Lung (tissue), 12 donors: ENCODE data around the gene FRMD4A. TPM values are rescaled to one million over a fixed set of nuclear protein-coding genes. Genes with fewer than 3 reads are reported as not detected.

Source experiments
- ATAC-seq: fragments of 200-7000 bp; cut with Tn5 transposase; one replicate; pipeline ENCODE4 v1.9.1; 2020; ENCODE audit warnings: moderate number of reproducible peaks; ENCODE audit not compliant: insufficient read depth, low FRiP score
- DNase-seq, 3 donors: peaks; one replicate each; pipeline ENCODE4 v3.0.0-alpha.2; 2013 to 2017
- H3K27ac ChIP-seq, 2 donors: one replicate each; pipeline ENCODE4 v1.5.1; 2013; ENCODE audit warnings: mild to moderate bottlenecking in 2 of 2, moderate library complexity in 2 of 2, control low read depth in 1 of 2, inconsistent platforms in 1 of 2, low read depth in 1 of 2, low read length in 1 of 2
- H3K27me3 ChIP-seq, 3 donors: one replicate each; pipeline ENCODE4 v1.5.1; 2013; ENCODE audit warnings: low read length in 2 of 3; ENCODE audit not compliant: control insufficient read depth in 3 of 3, insufficient read depth in 3 of 3
- H3K36me3 ChIP-seq, 4 donors: one replicate each; pipeline ENCODE4 v1.5.1; 2013; ENCODE audit warnings: low read length in 4 of 4, mild to moderate bottlenecking in 1 of 4, moderate library complexity in 1 of 4; ENCODE audit not compliant: control insufficient read depth in 4 of 4, insufficient read depth in 4 of 4
- H3K4me1 ChIP-seq, 5 donors: one replicate each; pipeline ENCODE4 v1.5.1; 2013; ENCODE audit warnings: low read length in 5 of 5, mild to moderate bottlenecking in 2 of 5, moderate library complexity in 1 of 5; ENCODE audit not compliant: control insufficient read depth in 5 of 5, insufficient read depth in 5 of 5
- H3K4me3 ChIP-seq: one replicate; pipeline ENCODE4 v1.5.1; 2013; ENCODE audit warnings: mild to moderate bottlenecking, control low read depth, moderate library complexity
- H3K9ac ChIP-seq, 2 donors: one replicate each; pipeline ENCODE4 v1.5.1; 2013; ENCODE audit warnings: low read length in 2 of 2, control low read depth in 1 of 2; ENCODE audit not compliant: insufficient read depth in 1 of 2
- H3K9me3 ChIP-seq, 4 donors: one replicate each; pipeline ENCODE4 v1.5.1; 2013; ENCODE audit warnings: low read length in 3 of 4, mild to moderate bottlenecking in 1 of 4, moderate library complexity in 1 of 4; ENCODE audit not compliant: control insufficient read depth in 4 of 4, insufficient read depth in 3 of 4
- WGBS, 2 donors: extraction: QIAGEN DNeasy Blood & Tissue Kit; methylation state at CpG; one replicate each; pipeline ENCODE4 v1.1.7; 2013; 5-methylcytosine and 5-hydroxymethylcytosine counted together
- polyA plus RNA-seq, 2 donors: library from polyadenylated mRNA; stranded (reverse); fragments of 200-250 nt; gene quantifications; one replicate each; pipeline ENCODE4 v1.2.1, GENCODE V29; 2013
- total RNA-seq, 2 donors: library from RNA; depleted of rRNA in 1 of 2; stranded (reverse); fragments of >200 nt in 1 of 2; gene quantifications; one replicate each; pipeline ENCODE4 v1.2.1, GENCODE V29; 2014 to 2021
- TF ChIP-seq, protein P1 (sequence below): IDR thresholded peaks from 2 replicates; pipeline ENCODE4 v1.5.1; 2012; ENCODE audit warnings: mild to moderate bottlenecking; ENCODE audit errors: control extremely low read depth, extremely low read depth
- donor health status: control.
- donor health status: control.
- donor health status: Bipolar disorder and iron deficiency.
- donor health status: healthy.
- donor health status: DM: yes; HTN: yes; CAD: no.

Gene FRMD4A
- total and polyA plus RNA-seq, 4 donors, result 12.0 to 64.5 (median 29.3) TPM

DNA sequence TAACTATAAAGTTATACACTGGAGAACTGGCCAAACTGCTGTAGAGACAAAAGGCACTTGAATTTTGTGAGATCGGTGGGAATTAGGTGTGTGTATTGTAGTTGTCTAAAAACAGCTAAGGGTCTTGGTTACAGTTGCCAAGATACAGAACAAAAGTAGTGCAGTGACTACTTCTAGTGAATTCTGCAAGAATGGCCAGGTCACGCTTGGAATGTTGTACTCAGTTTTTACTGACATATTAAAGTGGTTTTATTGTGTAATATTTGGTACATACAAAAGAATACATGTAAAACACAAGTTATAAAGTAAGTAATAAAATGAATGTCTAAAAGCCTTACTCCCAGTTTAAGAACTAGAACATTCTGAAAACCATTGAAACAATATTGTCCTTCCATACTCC lies 701.6 kb downstream of the FRMD4A start:
- Histone ChIP-seq H3K9me3 (no peaks in the 10 kb centered on the region), H3K36me3 (peaks cover 6 to 9% (median 8%) of the 10 kb centered on the region in 4 donors), H3K4me1 (peaks cover 0 to 5% (median 0%) of the 10 kb centered on the region in 5 donors), H3K27ac (no peak overlapping the region), H3K4me3 (no peak overlapping the region), H3K9ac (no peak overlapping the region), H3K27me3 (no peaks in the 10 kb centered on the region)
- peak in 2 of 3 donors; percentile 60 to 62 for DNase-seq
- 58 to 83% methylated on average over 2 of the region's 2 CpGs for WGBS, 2 donors
- TF ChIP-seq, protein P1, sequence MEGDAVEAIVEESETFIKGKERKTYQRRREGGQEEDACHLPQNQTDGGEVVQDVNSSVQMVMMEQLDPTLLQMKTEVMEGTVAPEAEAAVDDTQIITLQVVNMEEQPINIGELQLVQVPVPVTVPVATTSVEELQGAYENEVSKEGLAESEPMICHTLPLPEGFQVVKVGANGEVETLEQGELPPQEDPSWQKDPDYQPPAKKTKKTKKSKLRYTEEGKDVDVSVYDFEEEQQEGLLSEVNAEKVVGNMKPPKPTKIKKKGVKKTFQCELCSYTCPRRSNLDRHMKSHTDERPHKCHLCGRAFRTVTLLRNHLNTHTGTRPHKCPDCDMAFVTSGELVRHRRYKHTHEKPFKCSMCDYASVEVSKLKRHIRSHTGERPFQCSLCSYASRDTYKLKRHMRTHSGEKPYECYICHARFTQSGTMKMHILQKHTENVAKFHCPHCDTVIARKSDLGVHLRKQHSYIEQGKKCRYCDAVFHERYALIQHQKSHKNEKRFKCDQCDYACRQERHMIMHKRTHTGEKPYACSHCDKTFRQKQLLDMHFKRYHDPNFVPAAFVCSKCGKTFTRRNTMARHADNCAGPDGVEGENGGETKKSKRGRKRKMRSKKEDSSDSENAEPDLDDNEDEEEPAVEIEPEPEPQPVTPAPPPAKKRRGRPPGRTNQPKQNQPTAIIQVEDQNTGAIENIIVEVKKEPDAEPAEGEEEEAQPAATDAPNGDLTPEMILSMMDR, result no peak
- no peak for ATAC-seq

DNA sequence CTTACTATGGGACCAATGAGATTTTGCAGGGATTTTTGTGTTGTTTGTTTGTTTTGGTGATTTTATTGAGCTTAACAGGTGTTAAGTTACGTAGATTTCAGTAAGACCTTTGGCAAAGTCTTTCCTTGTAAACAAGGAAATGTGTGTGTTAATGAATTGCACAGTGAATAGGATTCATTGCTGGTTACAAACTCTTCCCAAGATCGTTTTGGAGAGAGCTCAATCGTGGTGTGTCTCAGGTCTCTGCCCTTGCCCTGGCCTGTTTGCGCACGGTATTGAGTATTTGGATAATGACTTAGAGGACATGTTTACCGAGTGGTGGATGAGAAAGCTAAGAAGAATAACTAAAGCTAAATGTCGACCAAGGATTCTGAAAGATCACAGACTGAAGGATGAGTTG lies 702.1 kb downstream of the FRMD4A start:
- DNase-seq (no peak), ATAC-seq (no peak)
- Histone ChIP-seq H3K9me3 (no peaks in the 10 kb centered on the region), H3K27ac (no peak overlapping the region), H3K9ac (peak overlapping the region in 1 of 2 donors; percentile 31), H3K27me3 (no peaks in the 10 kb centered on the region), H3K4me3 (no peak overlapping the region), H3K4me1 (peaks cover 0 to 5% (median 0%) of the 10 kb centered on the region in 5 donors), H3K36me3 (peaks cover 6 to 9% (median 8%) of the 10 kb centered on the region in 4 donors)
- TF ChIP-seq, protein P1, result no peak
- 48 to 68% methylated on average over 7 of the region's 7 CpGs for WGBS, 2 donors

- Histone ChIP-seq H3K36me3 (peaks cover 6 to 9% (median 8%) of the 10 kb centered on the region in 4 donors), H3K4me1 (peaks cover 0 to 5% (median 0%) of the 10 kb centered on the region in 5 donors), H3K27me3 (no peaks in the 10 kb centered on the region), H3K9ac (no peak overlapping the region), H3K4me3 (no peak overlapping the region), H3K9me3 (no peaks in the 10 kb centered on the region), H3K27ac (no peak overlapping the region)
- ATAC-seq, result no peak
- TF ChIP-seq, protein P1, result no peak
- no peak for DNase-seq
- 93 to 96% methylated on average over 7 of the region's 7 CpGs for WGBS, 2 donors
Observed at GRCh38 chr10:13627459-13628310, 703.0 kb downstream of the FRMD4A start.
